ENCODE measurements around the gene PRDX6. TPM values are rescaled to one million over a fixed set of nuclear protein-coding genes. Genes with fewer than 3 reads are reported as not detected.

Gene PRDX6
- total RNA-seq, 2 donors from 2014 or later, result 302 to 369 TPM

DNA sequence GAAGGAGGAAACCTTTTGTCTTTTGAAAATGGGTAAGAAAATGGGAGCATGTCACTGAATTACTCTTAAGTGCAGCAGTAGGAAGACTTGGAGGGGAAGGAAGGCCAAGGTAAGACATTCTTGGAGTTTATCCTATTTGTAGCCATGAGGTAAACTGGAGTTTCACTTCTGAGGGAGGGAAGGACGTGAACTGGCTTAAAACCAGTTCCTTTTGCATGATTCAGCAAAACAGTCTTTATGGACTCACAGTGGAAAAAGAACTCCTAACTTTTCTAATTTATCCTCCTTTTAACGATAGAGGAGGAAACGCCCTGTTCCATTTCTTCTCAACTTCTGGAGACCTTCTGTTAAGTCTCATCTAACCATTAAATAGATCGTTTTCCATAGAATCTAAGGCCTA is 2.5 kb downstream of the PRDX6 start:
- H3K27ac ChIP-seq, result peak overlapping the region; percentile 10 to 19
- WGBS, result 70% methylated on average over 4 of the region's 4 CpGs
- no peaks in the 10 kb centered on the region for H3K27me3 ChIP-seq (replicated peaks; ENCODE audit: insufficient read depth)
- peaks cover 3% of the 10 kb centered on the region for H3K4me1 ChIP-seq (replicated peaks)
- no peak for DNase-seq (ENCODE audit: low spot score)
- H3K9me3 ChIP-seq, result no peaks in the 10 kb centered on the region
- H3K4me3 ChIP-seq, result peak overlapping the region in 1 of 2 donors; percentile 88
- H3K36me3 ChIP-seq, result peaks cover 3 to 18% of the 10 kb centered on the region in 2 donors
- intact Hi-C loops (cut with DNase I), result loop anchor here (2.0 to 10.0 kb wide), 2 partner anchors 49 to 945 kb away; partner anchors contain the start of gene SUCO
- no peak for TF ChIP-seq POLR2A (IDR thresholded peaks at IDR 0.05)
- TF ChIP-seq, protein P1, sequence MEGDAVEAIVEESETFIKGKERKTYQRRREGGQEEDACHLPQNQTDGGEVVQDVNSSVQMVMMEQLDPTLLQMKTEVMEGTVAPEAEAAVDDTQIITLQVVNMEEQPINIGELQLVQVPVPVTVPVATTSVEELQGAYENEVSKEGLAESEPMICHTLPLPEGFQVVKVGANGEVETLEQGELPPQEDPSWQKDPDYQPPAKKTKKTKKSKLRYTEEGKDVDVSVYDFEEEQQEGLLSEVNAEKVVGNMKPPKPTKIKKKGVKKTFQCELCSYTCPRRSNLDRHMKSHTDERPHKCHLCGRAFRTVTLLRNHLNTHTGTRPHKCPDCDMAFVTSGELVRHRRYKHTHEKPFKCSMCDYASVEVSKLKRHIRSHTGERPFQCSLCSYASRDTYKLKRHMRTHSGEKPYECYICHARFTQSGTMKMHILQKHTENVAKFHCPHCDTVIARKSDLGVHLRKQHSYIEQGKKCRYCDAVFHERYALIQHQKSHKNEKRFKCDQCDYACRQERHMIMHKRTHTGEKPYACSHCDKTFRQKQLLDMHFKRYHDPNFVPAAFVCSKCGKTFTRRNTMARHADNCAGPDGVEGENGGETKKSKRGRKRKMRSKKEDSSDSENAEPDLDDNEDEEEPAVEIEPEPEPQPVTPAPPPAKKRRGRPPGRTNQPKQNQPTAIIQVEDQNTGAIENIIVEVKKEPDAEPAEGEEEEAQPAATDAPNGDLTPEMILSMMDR (IDR thresholded peaks at IDR 0.05), result no peak

DNA sequence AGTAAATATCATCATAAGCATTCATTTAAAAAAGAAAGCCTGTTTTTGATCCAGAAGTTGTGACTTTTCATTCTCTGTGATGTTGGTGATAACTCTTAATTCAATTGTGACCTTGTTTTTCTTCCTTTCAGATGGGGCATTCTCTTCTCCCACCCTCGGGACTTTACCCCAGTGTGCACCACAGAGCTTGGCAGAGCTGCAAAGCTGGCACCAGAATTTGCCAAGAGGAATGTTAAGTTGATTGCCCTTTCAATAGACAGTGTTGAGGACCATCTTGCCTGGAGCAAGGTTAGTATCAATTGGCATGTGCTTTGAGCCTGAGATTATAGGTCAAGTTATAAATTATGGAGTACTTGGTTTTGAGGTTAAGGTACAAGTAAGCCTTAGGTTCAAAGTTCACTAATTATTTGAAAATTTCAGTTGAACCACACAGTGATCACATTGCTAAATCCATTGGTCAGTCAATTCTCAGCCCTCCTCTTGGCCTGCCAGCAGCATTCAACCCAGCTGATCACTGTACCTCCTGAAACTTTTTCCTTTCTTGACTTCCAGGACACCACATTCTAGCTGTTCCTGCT is 4.1 kb downstream of the PRDX6 start:
- Histone ChIP-seq H3K36me3 (peaks cover 10 to 27% of the 10 kb centered on the region in 2 donors), H3K4me3 (no peak overlapping the region), H3K27me3 (replicated peaks; ENCODE audit: insufficient read depth) (no peaks in the 10 kb centered on the region), H3K4me1 (replicated peaks) (no peaks in the 10 kb centered on the region), H3K9me3 (no peaks in the 10 kb centered on the region), H3K27ac (no peak overlapping the region)
- TF ChIP-seq POLR2A (IDR thresholded peaks at IDR 0.05), result no peak
- no peak for TF ChIP-seq POLR2AphosphoS5 (IDR thresholded peaks at IDR 0.05)
- TF ChIP-seq, protein P1 (IDR thresholded peaks at IDR 0.05), result no peak
- DNase-seq (ENCODE audit: low spot score), result no peak
- intact Hi-C loops (cut with DNase I), result no loop called here
- WGBS, result 62% methylated on average over 1 of the region's 1 CpG

DNA sequence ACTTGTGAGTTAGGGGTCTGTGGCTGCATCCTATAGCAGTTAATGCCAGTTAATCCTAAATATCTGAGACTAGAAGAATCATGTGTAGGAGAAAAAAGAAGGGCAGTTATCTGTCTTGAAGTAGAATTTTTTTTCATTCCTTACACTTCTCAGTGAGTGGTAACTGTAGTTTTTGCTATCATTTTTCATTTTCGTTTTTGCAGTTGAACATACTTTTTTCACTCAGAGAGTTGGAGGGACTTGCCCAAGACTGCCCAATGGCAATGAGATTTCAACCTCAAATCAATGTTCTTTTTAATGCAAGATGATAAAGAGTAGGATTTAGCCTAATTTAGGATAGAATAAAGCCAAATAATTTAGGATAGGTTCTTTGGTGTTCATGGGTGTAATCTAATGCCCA is 5.5 kb downstream of the PRDX6 start:
- TF ChIP-seq, protein P1 (IDR thresholded peaks at IDR 0.05), result no peak
- no peak for TF ChIP-seq POLR2AphosphoS5 (IDR thresholded peaks at IDR 0.05)
- no peak for TF ChIP-seq POLR2A (IDR thresholded peaks at IDR 0.05)
- Histone ChIP-seq H3K4me3 (no peak overlapping the region), H3K4me1 (replicated peaks) (no peaks in the 10 kb centered on the region), H3K27me3 (replicated peaks; ENCODE audit: insufficient read depth) (no peaks in the 10 kb centered on the region), H3K27ac (no peak overlapping the region), H3K36me3 (peaks cover 12 to 27% of the 10 kb centered on the region in 2 donors), H3K9me3 (no peaks in the 10 kb centered on the region)
- 93% methylated on average over 1 of the region's 1 CpG for WGBS
- intact Hi-C loops (cut with DNase I), result no loop called here
- no peak for DNase-seq (ENCODE audit: low spot score)

DNA sequence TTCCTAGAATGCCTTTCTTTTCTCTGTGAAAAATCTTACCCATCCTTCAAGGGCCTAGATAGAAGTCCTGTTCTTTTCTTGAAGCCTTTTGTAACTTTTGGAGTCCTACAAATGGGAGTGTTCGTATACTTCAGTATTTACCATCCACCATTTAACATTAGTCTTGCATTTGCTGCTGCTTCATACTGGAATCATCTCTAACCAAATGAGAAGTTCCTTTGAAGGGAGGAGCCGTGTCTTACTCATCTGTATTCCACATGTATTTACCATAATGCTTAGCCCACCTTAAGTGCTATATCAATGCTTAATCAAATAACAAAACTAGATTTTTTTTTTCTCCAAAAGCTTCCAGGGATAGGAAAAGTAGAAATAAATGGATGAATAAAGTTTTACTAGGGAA is 7.1 kb downstream of the PRDX6 start:
- WGBS, result 95% methylated on average over 2 of the region's 2 CpGs
- no peaks in the 10 kb centered on the region for H3K27me3 ChIP-seq (replicated peaks; ENCODE audit: insufficient read depth)
- peaks cover 12 to 27% of the 10 kb centered on the region in 2 donors for H3K36me3 ChIP-seq
- no peaks in the 10 kb centered on the region for H3K9me3 ChIP-seq
- TF ChIP-seq, protein P1 (IDR thresholded peaks at IDR 0.05), result no peak
- no peak for TF ChIP-seq POLR2A (IDR thresholded peaks at IDR 0.05)
- DNase-seq (ENCODE audit: low spot score), result no peak
- intact Hi-C loops (cut with DNase I), result no loop called here
- no peaks in the 10 kb centered on the region for H3K4me1 ChIP-seq (replicated peaks)
- no peak overlapping the region for H3K4me3 ChIP-seq
- no peak overlapping the region for H3K27ac ChIP-seq

DNA sequence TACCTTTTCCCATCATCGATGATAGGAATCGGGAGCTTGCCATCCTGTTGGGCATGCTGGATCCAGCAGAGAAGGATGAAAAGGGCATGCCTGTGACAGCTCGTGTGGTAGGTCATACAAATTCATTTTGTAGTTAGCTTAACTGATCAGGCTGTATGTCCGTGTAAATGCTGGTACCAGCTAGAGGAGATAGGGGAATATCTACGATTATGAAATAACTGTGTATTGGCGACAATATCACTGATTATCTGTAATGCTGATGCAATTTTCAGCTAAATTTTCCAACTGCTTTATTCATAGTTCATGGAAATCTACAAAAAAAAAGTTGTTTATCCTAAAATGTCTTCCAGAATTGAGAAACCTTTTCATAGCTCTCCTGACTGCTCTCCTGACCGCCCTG is 8.3 kb downstream of the PRDX6 start:
- H3K36me3 ChIP-seq, result peaks cover 12 to 27% of the 10 kb centered on the region in 2 donors
- WGBS, result 90% methylated on average over 7 of the region's 7 CpGs
- intact Hi-C loops (cut with DNase I), result no loop called here

More for the DNA sequence above, 8.3 kb downstream of the PRDX6 start:
- Histone ChIP-seq H3K27me3 (replicated peaks; ENCODE audit: insufficient read depth) (no peaks in the 10 kb centered on the region), H3K9me3 (no peaks in the 10 kb centered on the region), H3K4me3 (no peak overlapping the region), H3K4me1 (replicated peaks) (no peaks in the 10 kb centered on the region), H3K27ac (no peak overlapping the region)
- DNase-seq (ENCODE audit: low spot score), result no peak
- TF ChIP-seq, protein P1 (IDR thresholded peaks at IDR 0.05), result no peak
- TF ChIP-seq POLR2A (IDR thresholded peaks at IDR 0.05) (no peak), POLR2AphosphoS5 (IDR thresholded peaks at IDR 0.05) (no peak)

Data from prostate gland (tissue), 2 donors.